Skeletal muscle satellite cell (primary cell): ENCODE results near the gene PI4KA. TPM values are rescaled to one million over a fixed set of nuclear protein-coding genes. Genes with fewer than 3 reads are reported as not detected.
A peak's percentile ranks its signal among the peaks of the same experiment; 100 is the strongest.
"Not testable (repeated sequence)": the region's sequence is repeated elsewhere in the genome, so short reads cannot be mapped to it uniquely, and the experiment has no call there.

Source experiments
- H3K27me3 ChIP-seq: 2 replicates; pipeline ENCODE4 v1.7.0; 2013; ENCODE audit warnings: low read length; ENCODE audit not compliant: control insufficient read depth, insufficient read depth
- H3K36me3 ChIP-seq: 2 replicates; pipeline ENCODE4 v1.7.0; 2013; ENCODE audit warnings: mild to moderate bottlenecking, control low read depth, low read length; ENCODE audit not compliant: insufficient read depth
- H3K4me1 ChIP-seq: 2 replicates; pipeline ENCODE4 v1.7.0; 2013; ENCODE audit warnings: low read length; ENCODE audit not compliant: control insufficient read depth, insufficient read depth
- H3K4me2 ChIP-seq: 2 replicates; pipeline ENCODE4 v1.7.0; 2013; ENCODE audit warnings: mild to moderate bottlenecking, low read length
- H3K4me3 ChIP-seq: 2 replicates; pipeline ENCODE4 v1.7.0; 2013; ENCODE audit warnings: low read length
- H3K9ac ChIP-seq: 2 replicates; pipeline ENCODE4 v1.7.0; 2013; ENCODE audit warnings: mild to moderate bottlenecking, low read depth, low read length, moderate library complexity
- H3K9me3 ChIP-seq: replicated peaks from 2 replicates; pipeline ENCODE4 v1.7.0; 2013; ENCODE audit warnings: mild to moderate bottlenecking, control low read depth, low read length
- total RNA-seq: library from RNA; depleted of rRNA; stranded (reverse); fragments of >200 nt; gene quantifications from 2 replicates; pipeline ENCODE4 v1.2.3, GENCODE V29; 2012; rRNA removed

PI4KA gene
- total RNA-seq: 30.2 and 33.9 TPM in 2 replicates

GRCh38 chr22:20858615-20859416 lies at the start of gene PI4KA, which contains the start of gene SNAP29:
Gene PI4KA (minus strand): TSS chr22:20858811. CDS start chr22:20858725, 86 bp downstream.
Gene SNAP29 (plus strand): TSS chr22:20859007. CDS start chr22:20859111, 104 bp downstream.
- Histone ChIP-seq H3K27me3 (no peaks in the 10 kb centered on the region), H3K4me1 (peaks cover 26% of the 10 kb centered on the region), H3K9me3 (no peaks in the 10 kb centered on the region), H3K4me2 (peak within 1 kb of the TSS; percentile 94), H3K9ac (peak within 1 kb of the TSS; percentile 89), H3K4me3 (peak within 1 kb of the TSS; percentile 85), H3K36me3 (peaks cover 5% of the 10 kb centered on the region)

GRCh38 chr22:20906387-20906767 lies 47.8 kb upstream of the PI4KA start:
- Histone ChIP-seq H3K36me3 (no peaks in the 10 kb centered on the region), H3K4me2 (no peak overlapping the region), H3K9me3 (no peaks in the 10 kb centered on the region), H3K9ac (no peak overlapping the region), H3K4me3 (no peak overlapping the region), H3K4me1 (peaks cover 25% of the 10 kb centered on the region), H3K27me3 (no peaks in the 10 kb centered on the region)

DNA sequence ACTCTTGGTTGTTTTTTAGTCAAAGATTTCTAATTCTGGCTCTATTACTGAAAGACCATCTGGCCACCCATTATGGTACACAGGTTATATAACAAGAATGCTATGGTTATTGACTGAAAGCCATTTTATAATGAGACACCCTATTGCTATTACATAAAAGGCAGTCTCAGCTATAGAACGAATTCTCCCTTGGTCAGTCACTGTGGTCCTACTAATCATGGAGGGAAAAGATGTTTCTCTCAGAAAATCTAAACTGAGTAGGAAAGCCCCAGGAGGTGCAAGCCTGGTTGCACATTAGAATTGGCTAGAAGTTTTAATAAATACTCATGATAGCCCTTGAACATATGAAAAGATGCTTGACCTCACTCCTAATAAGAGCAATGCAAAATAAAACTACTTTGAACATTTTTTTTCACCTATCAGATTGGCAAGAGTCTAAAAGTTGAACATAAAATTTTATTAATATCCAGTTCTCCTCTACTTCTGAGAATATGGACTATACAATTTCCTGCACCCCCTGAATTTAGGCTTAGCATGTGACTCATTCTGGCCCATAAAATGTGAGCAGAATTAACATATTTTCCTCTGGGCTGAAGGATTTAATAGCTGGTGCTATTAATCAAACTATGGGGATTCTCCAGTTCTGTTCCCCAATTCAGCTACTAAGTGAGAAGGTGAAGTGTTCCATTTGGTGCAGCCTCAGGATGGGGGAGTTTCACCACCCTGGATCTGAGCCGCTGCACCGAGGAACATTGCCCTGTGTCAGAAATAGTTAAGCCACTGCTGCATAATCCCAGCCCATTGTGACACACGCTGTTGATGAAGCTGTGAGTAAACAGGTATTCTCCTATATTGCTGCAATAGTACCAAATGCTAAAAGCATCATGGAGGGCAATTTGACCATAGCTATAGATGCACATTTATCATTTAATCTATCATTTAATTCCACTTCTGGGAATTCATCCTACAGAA lies 47.1 kb upstream of the PI4KA start:
- no peak overlapping the region for H3K4me3 ChIP-seq
- H3K4me1 ChIP-seq: peaks cover 25% of the 10 kb centered on the region
- H3K36me3 ChIP-seq: no peaks in the 10 kb centered on the region
- H3K9ac ChIP-seq: no peak overlapping the region
- H3K27me3 ChIP-seq: no peaks in the 10 kb centered on the region
- no peaks in the 10 kb centered on the region for H3K9me3 ChIP-seq
- H3K4me2 ChIP-seq: peak overlapping the region; percentile 27

DNA sequence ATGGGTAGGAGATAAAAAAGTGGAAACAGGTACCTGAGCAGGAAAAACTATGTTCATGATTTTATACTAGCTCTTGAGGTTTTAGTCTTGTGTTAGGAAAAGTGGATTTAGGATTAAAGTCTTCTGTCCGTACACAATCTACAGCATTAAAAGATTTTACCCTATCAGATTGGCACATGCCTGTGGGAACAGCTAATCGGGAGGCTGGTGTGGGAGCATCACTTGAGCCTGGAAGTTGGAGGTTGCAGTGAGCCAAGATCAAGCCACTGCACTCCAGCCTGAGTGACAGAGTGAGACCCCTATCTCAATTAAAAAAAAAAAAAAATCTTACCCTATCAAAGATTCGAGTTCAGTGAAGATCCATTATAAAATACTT lies 46.4 kb upstream of the PI4KA start:
- Histone ChIP-seq H3K9me3 (no peaks in the 10 kb centered on the region), H3K4me1 (peaks cover 25% of the 10 kb centered on the region), H3K4me3 (peak overlapping the region; percentile 6), H3K27me3 (no peaks in the 10 kb centered on the region), H3K9ac (no peak overlapping the region), H3K4me2 (peak overlapping the region; percentile 27), H3K36me3 (no peaks in the 10 kb centered on the region)

DNA sequence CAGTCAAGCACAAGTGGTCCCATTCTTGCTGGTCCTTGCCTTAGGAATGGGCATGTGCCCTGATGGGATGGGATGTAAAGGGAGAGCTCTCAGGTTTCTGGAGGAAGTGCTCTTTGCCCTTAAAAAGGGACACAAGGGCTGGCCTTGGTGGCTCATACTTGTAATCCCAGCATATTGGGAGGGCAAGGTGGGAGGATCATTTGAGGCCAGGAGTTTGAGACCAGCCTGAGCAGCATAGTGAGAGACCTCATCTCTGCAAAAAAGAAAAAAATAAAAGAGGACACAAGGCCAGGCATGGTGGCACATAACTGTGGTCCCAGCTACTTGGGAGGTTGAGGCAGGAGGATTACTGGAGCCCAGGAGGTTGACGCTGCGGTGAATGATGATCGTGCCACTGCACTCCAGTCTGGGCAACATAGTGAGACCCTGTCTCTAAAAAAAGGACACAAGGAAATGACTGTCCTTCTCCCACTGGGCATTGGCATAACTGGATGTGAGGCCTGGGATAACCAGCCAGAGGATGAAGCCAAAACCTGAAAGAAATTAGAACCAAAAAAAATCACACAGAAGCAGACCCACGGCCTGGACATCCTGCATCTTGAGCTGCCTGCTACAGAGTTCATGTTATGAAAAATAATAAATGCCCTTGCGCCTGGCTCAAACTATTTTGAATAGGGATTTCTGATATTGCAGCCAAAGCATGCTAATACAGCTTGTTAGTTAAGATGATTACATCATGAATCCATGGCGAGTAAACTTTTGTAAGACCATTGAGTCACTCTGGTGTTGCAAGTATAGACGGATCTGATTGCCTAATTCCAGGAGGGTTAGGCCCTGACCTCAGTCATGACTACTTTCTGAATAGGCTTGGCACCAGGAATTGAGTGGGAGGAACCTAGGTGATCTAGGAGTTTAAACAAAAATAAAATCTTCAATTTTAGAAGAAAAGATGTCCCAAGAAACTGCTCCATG lies 45.7 kb upstream of the PI4KA start:
- Histone ChIP-seq H3K9ac (no peak overlapping the region), H3K4me3 (peak overlapping the region; percentile 6)

DNA sequence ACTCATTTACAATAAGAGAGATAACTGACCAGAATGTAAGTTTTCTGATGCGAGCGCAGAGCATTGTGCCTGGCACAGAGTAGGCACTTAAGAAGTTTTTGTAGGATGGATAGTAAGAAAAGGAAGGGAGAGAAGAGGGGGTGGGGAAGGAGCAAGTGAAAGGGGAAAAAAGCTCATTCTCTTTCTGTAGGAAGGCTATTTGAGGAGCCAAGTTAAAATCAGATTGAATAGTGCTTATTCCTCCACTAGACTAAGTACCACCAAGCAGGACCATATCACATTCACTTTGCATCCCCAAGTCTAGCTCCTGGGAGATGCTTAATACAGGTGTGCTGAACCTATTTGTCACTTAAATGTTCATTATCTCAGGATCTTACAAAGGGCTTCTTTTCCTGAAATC lies 44.5 kb upstream of the PI4KA start:
- Histone ChIP-seq H3K27me3 (no peaks in the 10 kb centered on the region), H3K4me3 (no peak overlapping the region), H3K36me3 (no peaks in the 10 kb centered on the region), H3K9ac (no peak overlapping the region), H3K9me3 (no peaks in the 10 kb centered on the region), H3K4me2 (no peak overlapping the region), H3K4me1 (peaks cover 25% of the 10 kb centered on the region)

More for the DNA sequence above, 45.7 kb upstream of the PI4KA start:
- no peaks in the 10 kb centered on the region for H3K9me3 ChIP-seq
- no peaks in the 10 kb centered on the region for H3K36me3 ChIP-seq
- peaks cover 25% of the 10 kb centered on the region for H3K4me1 ChIP-seq
- peak overlapping the region; percentile 30 for H3K4me2 ChIP-seq
- H3K27me3 ChIP-seq: no peaks in the 10 kb centered on the region

DNA sequence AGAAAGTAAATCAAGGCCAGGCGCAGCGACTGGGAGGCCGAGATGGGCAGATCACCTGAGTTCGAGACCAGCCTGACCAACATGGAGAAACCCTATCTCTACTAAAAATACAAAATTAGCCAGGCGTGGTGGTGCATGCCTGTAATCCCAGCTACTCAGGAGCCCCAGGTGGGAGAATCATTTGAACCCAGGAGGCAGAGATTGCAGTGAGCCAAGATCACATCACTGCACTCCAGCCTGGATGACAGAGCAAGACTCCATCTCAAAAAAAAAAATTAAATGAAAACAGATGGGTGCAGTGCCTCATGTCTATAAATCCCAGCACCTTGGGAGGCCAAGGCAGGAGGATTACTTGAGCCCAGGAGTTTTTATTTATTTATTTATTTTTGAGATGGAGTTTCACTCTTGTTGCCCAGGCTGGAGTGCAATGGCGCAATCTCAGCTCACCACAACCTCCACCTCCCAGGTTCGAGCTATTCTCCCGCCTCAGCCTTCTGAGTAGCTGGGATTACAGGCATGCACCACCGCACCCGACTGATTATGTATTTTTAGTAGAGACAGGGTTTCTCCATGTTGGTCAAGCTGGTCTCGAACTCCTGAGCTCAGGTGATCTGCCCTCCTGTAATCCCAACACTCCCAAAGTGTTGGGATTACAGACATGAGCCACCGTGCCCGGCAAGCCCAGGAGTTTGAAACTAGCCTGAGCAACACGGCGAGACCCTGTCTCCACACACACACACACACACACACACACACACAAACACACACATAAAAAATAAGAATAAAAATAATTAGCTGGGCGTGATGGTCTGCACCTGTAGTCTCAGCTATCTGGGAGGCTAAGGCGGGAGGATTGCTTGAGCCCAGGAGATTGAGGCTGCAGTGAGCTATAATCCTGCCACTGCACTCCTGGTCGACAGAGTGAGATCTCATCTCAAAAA lies 42.8 kb upstream of the PI4KA start:
- H3K4me1 ChIP-seq: peaks cover 24% of the 10 kb centered on the region
- H3K9ac ChIP-seq, H3K9me3 ChIP-seq, H3K36me3 ChIP-seq, H3K27me3 ChIP-seq, H3K4me3 ChIP-seq, H3K4me2 ChIP-seq: not testable (repeated sequence)

- H3K9ac ChIP-seq: no peak overlapping the region
These were observed 41.3 kb upstream of the PI4KA start for GRCh38 chr22:20899827-20900423.

DNA sequence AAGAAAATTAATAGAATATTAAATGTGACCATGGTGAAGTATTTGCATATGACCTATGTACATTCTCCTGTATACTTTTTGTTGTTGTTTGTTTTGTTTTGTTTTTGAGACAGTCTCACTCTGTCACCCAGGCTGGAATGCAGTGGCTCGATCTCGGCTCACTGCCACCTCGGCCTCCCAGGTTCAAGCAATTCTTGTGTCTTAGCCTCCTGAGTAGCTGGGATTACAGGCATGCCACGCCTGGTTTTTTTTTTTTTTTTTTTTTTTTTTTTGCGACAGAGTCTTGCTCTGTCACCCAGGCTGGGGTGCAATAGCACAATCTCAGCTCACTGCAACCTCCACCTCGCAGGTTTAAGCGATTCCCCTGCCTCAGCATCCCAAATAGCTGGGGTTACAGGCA lies 39.1 kb upstream of the PI4KA start:
- not testable (repeated sequence) for H3K4me3 ChIP-seq, H3K4me2 ChIP-seq, H3K36me3 ChIP-seq, H3K9ac ChIP-seq, H3K9me3 ChIP-seq, H3K4me1 ChIP-seq, H3K27me3 ChIP-seq

More at GRCh38 chr22:20899827-20900423, 41.3 kb upstream of the PI4KA start:
- H3K4me1 ChIP-seq: peaks cover 10% of the 10 kb centered on the region
- H3K36me3 ChIP-seq: no peaks in the 10 kb centered on the region
- H3K9me3 ChIP-seq: no peaks in the 10 kb centered on the region
- no peak overlapping the region for H3K4me2 ChIP-seq
- no peak overlapping the region for H3K4me3 ChIP-seq
- no peaks in the 10 kb centered on the region for H3K27me3 ChIP-seq

DNA sequence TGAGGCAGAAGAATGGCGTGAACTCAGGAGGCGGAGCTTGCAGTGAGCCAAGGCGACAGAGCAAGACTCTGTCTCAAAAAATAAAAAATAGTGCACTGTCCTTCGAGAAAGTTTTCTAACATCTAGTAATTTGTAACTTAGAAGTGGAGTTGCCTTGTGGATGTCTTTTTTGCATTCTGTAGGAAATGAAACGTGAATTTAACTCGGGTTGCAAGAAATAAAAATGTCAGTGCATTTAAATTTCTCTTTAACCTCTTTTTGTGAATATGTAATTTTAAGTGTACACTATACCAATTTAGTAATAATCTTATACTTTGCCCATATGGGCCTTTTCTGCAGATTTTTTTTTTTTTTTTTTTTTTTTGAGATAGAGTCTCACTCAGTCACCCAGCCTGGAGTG lies 32.4 kb upstream of the PI4KA start:
- Histone ChIP-seq H3K27me3 (no peaks in the 10 kb centered on the region), H3K4me3 (no peak overlapping the region), H3K9ac (no peak overlapping the region), H3K4me2 (no peak overlapping the region), H3K36me3 (peaks cover 29% of the 10 kb centered on the region), H3K4me1 (no peaks in the 10 kb centered on the region), H3K9me3 (no peaks in the 10 kb centered on the region)
